ENCODE results near the gene PHF2. TPM values are rescaled to one million over a fixed set of nuclear protein-coding genes. Genes with fewer than 3 reads are reported as not detected.

PHF2 gene
- total and polyA plus RNA-seq, 9 of the 15 experiments (the other 6 are each of a cell fraction or from before 2014, with no cell fraction given) = 0.37 to 14.4 (median 8.1) TPM

- TF ChIP-seq KLF1 (tag; IDR thresholded peaks at IDR 0.05) (no peak), RHOXF2B (CRISPR knock-in tag; conservative IDR thresholded peaks at IDR 0.05) (no peak), ZNF431 (CRISPR knock-in tag; IDR thresholded peaks at IDR 0.05) (no peak), HDAC2 (IDR thresholded peaks at IDR 0.05) (no peak), ARID2 (IDR thresholded peaks at IDR 0.05) (no peak), NCOA2 (IDR thresholded peaks at IDR 0.05; ENCODE audit: partially characterized antibody in 2 of 2) (no peak), HMG20B (CRISPR knock-in tag; IDR thresholded peaks at IDR 0.05) (no peak), MNT (conservative IDR thresholded peaks at IDR 0.05) (no peak), ZNF175 (CRISPR knock-in tag; IDR thresholded peaks at IDR 0.05; ENCODE audit: low read depth) (no peak), SNAPC5 (CRISPR knock-in tag; IDR thresholded peaks at IDR 0.05) (no peak), SIX5 (IDR thresholded peaks at IDR 0.05; ENCODE audit: borderline replicate concordance in 1 of 2, insufficient read depth in 1 of 2, low read depth in 1 of 2, low read length in 2 of 2) (no peak)
Measured at GRCh38 chr9:93670208-93671019, 94.0 kb downstream of the PHF2 start (continued).
